NB4 (cell line): Measurements from ENCODE around the gene COQ3.

Source experiments
- DNase-seq: peaks from one replicate; pipeline ENCODE4 v3.0.0; 2010; ENCODE audit warnings: low read depth
- H3K4me3 ChIP-seq: one replicate; pipeline ENCODE4 v1.5.1; 2011; ENCODE audit warnings: mild to moderate bottlenecking, low read depth, low read length, moderate library complexity
- CTCF ChIP-seq: IDR thresholded peaks from one replicate; pipeline ENCODE4 v1.5.1; 2012; ENCODE audit warnings: low read depth, low read length
- MAX ChIP-seq: IDR thresholded peaks from 2 replicates; pipeline ENCODE4 v1.6.1; 2011; ENCODE audit warnings: low read depth, low read length
- MYC ChIP-seq: IDR thresholded peaks from 2 replicates; pipeline ENCODE4 v1.6.1; 2011; ENCODE audit warnings: low read depth, low read length
- POLR2A ChIP-seq: IDR thresholded peaks from 2 replicates; pipeline ENCODE4 v1.6.1; 2011; ENCODE audit warnings: mild to moderate bottlenecking; ENCODE audit not compliant: insufficient read length; ENCODE audit errors: extremely low read depth

Gene COQ3

GRCh38 chr6:99393698-99394531, at the start of gene COQ3:
TSS of gene COQ3 (minus strand) at chr6:99394195. CDS start at chr6:99394179, 16 bp downstream.
- peak within 1 kb of the TSS; percentile 92 for H3K4me3 ChIP-seq
- TF ChIP-seq MYC (no peak), CTCF (no peak), MAX (no peak), POLR2A (no peak)
- DNase-seq, result peak; percentile 88

DNA sequence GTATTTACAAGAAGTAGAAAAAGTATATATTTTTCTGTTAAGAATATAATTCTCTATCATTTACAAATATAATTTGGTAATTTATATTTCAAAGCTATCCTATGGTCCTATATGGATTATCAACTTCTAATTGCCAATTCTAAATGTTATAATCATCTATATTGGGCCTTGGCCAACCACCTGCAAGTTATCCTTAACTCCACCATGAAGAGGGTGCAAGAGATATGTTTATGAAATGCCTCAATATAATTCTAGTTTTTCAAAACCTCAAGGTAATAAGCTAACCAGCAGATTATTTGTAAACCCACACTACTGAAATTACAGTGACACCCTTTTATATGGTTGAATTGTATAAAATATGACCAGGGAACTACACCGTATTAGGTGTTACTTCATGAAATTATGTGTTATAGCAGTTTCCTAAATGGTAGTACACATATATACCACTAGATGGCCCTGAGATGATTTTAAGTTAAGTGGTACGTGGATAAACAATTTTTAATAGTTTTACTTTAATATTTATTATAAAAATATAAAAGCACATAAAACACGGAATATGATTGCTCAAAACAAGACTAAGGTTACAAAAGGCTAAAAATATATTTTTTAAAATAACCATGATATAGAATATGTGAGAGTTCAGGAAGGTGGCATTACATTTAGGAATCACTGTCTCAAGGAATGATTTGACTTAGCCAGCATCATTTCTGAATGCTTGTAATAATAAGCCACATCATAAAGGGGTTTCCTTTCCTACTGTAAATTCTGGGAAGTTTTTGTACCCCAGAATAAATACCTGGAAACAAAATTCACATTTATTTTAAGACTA, 40.9 kb upstream of the COQ3 start:
- H3K4me3 ChIP-seq, result no peak overlapping the region
- TF ChIP-seq CTCF (peak; percentile 32), MAX (no peak)
- DNase-seq, result peak; percentile 39

GRCh38 chr6:99432877-99433276, 38.9 kb upstream of the COQ3 start:
- DNase-seq, result no peak
- TF ChIP-seq MYC (no peak), POLR2A (no peak), CTCF (no peak)
- no peak overlapping the region for H3K4me3 ChIP-seq

- H3K4me3 ChIP-seq, result no peak overlapping the region
- no peak for DNase-seq
Observed at GRCh38 chr6:99431901-99432300, 37.9 kb upstream of the COQ3 start.

DNA sequence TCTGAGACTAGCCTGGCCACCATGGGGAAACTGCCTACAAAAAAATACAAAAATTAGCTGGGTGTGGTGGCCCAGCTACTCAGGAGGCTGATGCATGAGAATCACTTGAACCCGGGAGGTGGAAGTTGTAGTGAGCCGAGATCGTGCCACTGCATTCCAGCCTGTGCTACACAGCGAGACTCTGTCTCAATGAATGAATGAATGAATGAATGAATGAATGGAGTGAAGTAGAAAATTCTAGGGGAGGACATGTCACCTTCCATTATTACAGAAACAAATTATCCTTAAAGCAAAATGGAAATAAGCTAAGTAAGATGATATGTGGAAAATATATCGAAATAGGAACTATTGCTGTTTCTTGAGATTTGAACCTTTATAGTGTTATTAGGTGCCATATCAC, 34.0 kb upstream of the COQ3 start:
- DNase-seq, result no peak
- no peak overlapping the region for H3K4me3 ChIP-seq
- no peak for TF ChIP-seq MYC
- TF ChIP-seq POLR2A, result no peak
- no peak for TF ChIP-seq MAX
- TF ChIP-seq CTCF, result no peak

More at GRCh38 chr6:99431901-99432300, 37.9 kb upstream of the COQ3 start:
- TF ChIP-seq MYC (no peak), CTCF (no peak), POLR2A (no peak), MAX (no peak)
